HG03064 (cell line): Measurements from ENCODE around the gene ANO6.
"Not testable (repeated sequence)": the region's sequence is repeated elsewhere in the genome, so short reads cannot be mapped to it uniquely, and the experiment has no call there.

Experiments
- ATAC-seq: cut with Tn5 transposase; IDR thresholded peaks from one replicate; pipeline ENCODE4 v1.9.1; 2021; ENCODE audit warnings: low read depth; ENCODE audit not compliant: unreplicated experiment

ANO6 gene

GRCh38 chr12:45235087-45236025 lies 19.5 kb downstream of the ANO6 start:
- no peak for ATAC-seq

GRCh38 chr12:45236383-45236782 lies 20.5 kb downstream of the ANO6 start:
- ATAC-seq, result not testable (repeated sequence)

GRCh38 chr12:45242180-45242579 lies 26.3 kb downstream of the ANO6 start:
- no peak for ATAC-seq

GRCh38 chr12:45243963-45244362 lies 28.1 kb downstream of the ANO6 start:
- no peak for ATAC-seq

GRCh38 chr12:45244561-45245343 lies 28.9 kb downstream of the ANO6 start:
- peak; percentile 68 for ATAC-seq

GRCh38 chr12:45246236-45246635 lies 30.3 kb downstream of the ANO6 start:
- no peak for ATAC-seq

GRCh38 chr12:45247589-45247988 lies 31.7 kb downstream of the ANO6 start:
- ATAC-seq, result no peak

- no peak for ATAC-seq
These were observed 32.2 kb downstream of the ANO6 start for GRCh38 chr12:45248095-45248494.

- ATAC-seq, result no peak
These were observed 38.4 kb downstream of the ANO6 start for GRCh38 chr12:45254254-45254653.

GRCh38 chr12:45256721-45257120 lies 40.8 kb downstream of the ANO6 start:
- ATAC-seq, result peak; percentile 7

- ATAC-seq, result peak; percentile 71
These were observed 41.5 kb downstream of the ANO6 start for GRCh38 chr12:45257185-45257930.

- ATAC-seq, result no peak
These were observed 43.8 kb downstream of the ANO6 start for GRCh38 chr12:45259675-45260074.

- ATAC-seq, result no peak
These were observed 44.4 kb downstream of the ANO6 start for GRCh38 chr12:45260104-45260815.

GRCh38 chr12:45260854-45261253 lies 45.0 kb downstream of the ANO6 start:
- no peak for ATAC-seq

GRCh38 chr12:45262185-45262584 lies 46.3 kb downstream of the ANO6 start:
- not testable (repeated sequence) for ATAC-seq

GRCh38 chr12:45263587-45263986 lies 47.7 kb downstream of the ANO6 start:
- ATAC-seq, result no peak

- ATAC-seq, result no peak
These were observed 52.9 kb downstream of the ANO6 start for GRCh38 chr12:45268672-45269411.

GRCh38 chr12:45269412-45269751 lies 53.5 kb downstream of the ANO6 start:
- ATAC-seq, result no peak

GRCh38 chr12:45270951-45271350 lies 55.1 kb downstream of the ANO6 start:
- ATAC-seq, result no peak
